Breast epithelium (tissue), 4 donors: ENCODE measurements around the gene KBTBD13. TPM values are rescaled to one million over a fixed set of nuclear protein-coding genes. Genes with fewer than 3 reads are reported as not detected.

Source experiments
- DNase-seq, 2 donors: peaks; one replicate each; pipeline ENCODE4 v3.0.0-alpha.2; 2019; ENCODE audit warnings: low spot score in 2 of 2
- H3K27ac ChIP-seq, 2 donors: fragments of 200-600 bp; sonication (generic) in 1 of 2; one replicate each; pipeline ENCODE4 v1.5.1; 2016 to 2019; ENCODE audit warnings: mild to moderate bottlenecking in 1 of 2
- H3K27me3 ChIP-seq, 2 donors: fragments of 200-600 bp; sonication (generic) in 1 of 2; one replicate each; pipeline versions ENCODE4 v1.5.1 to v1.6.0; 2017 to 2019; ENCODE audit warnings: control low read depth in 1 of 2, mild to moderate bottlenecking in 1 of 2
- H3K36me3 ChIP-seq: fragments of 200-600 bp; one replicate; pipeline ENCODE4 v1.5.1; 2019
- H3K4me1 ChIP-seq, 2 donors: fragments of 200-600 bp; sonication (generic); one replicate each; pipeline ENCODE4 v1.5.1; 2016 to 2019; ENCODE audit warnings: control low read depth in 1 of 2
- H3K4me3 ChIP-seq, 3 donors: fragments of 200-600 bp; sonication (generic); 1 replicate in 2 of 3; 2 replicates in 1 of 3; pipeline ENCODE4 v1.5.1; 2016 to 2019; ENCODE audit warnings: mild to moderate bottlenecking in 3 of 3, moderate library complexity in 2 of 3
- H3K9me3 ChIP-seq, 2 donors: fragments of 200-600 bp; sonication (generic) in 1 of 2; one replicate each; pipeline ENCODE4 v1.5.1; 2016 to 2019; ENCODE audit warnings: control low read depth in 1 of 2
- POLR2A ChIP-seq: fragments of 450-650 bp; IDR thresholded peaks from one replicate; pipeline ENCODE4 v1.6.1; 2016; ENCODE audit warnings: antibody characterized with exemption, mild to moderate bottlenecking, moderate library complexity
- POLR2AphosphoS5 ChIP-seq, 3 donors: sonication (generic); formaldehyde crosslinking; IDR thresholded peaks; one replicate each; pipeline ENCODE4 v1.6.1; 2017; ENCODE audit warnings: antibody characterized with exemption in 3 of 3
- intact Hi-C: fragments of 100-400 bp; cut with DNase I; formaldehyde crosslinking; loops from one replicate; pipeline ENCODE4 v1.15.1; 2023; ENCODE audit warnings: low total_unique reads
- total RNA-seq, 3 donors: library from RNA; depleted of rRNA; stranded (reverse); fragments of >200 nt; gene quantifications; one replicate each; pipeline ENCODE4 v1.1.0, GENCODE V29; 2016
- TF ChIP-seq, protein P1 (sequence below), 3 donors: fragments of 450-650 bp; IDR thresholded peaks; one replicate each; pipeline ENCODE4 v1.5.1; 2016 to 2017; ENCODE audit warnings: antibody characterized with exemption in 3 of 3, mild to moderate bottlenecking in 3 of 3, moderate library complexity in 3 of 3

KBTBD13 gene
- total RNA-seq, 3 donors from 2014 or later: 0.15 to 0.33 TPM; not detected in 1

DNA sequence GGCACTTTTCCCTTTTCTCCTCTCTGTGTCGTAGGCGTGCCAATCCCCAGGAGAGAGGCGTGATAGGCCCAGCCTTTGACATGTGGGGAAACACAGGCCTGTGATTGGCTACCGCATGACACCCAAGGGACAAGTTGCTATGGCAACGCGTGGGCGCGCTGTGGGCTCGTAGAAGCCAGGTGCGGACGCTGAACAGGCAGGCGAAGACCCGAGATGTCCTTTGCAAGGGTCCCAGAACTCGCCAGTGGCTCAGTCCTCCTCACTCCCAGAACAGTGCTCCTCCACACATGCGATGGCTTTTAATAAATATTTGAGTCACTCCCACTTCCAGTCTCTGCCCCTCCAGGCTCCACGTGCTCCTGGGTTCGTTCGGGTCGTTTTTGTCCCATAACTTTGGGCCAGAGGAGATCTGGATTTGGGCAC is 27.1 kb upstream of the KBTBD13 start:
- no peaks in the 10 kb centered on the region for H3K9me3 ChIP-seq
- H3K27ac ChIP-seq: no peak overlapping the region
- no peaks in the 10 kb centered on the region for H3K27me3 ChIP-seq
- peak; percentile 78 to 90 for DNase-seq
- no peak for TF ChIP-seq POLR2A
- TF ChIP-seq POLR2AphosphoS5 (IDR thresholded peaks at IDR 0.05): peak in 1 of 3 donors; percentile 50
- TF ChIP-seq, protein P1, sequence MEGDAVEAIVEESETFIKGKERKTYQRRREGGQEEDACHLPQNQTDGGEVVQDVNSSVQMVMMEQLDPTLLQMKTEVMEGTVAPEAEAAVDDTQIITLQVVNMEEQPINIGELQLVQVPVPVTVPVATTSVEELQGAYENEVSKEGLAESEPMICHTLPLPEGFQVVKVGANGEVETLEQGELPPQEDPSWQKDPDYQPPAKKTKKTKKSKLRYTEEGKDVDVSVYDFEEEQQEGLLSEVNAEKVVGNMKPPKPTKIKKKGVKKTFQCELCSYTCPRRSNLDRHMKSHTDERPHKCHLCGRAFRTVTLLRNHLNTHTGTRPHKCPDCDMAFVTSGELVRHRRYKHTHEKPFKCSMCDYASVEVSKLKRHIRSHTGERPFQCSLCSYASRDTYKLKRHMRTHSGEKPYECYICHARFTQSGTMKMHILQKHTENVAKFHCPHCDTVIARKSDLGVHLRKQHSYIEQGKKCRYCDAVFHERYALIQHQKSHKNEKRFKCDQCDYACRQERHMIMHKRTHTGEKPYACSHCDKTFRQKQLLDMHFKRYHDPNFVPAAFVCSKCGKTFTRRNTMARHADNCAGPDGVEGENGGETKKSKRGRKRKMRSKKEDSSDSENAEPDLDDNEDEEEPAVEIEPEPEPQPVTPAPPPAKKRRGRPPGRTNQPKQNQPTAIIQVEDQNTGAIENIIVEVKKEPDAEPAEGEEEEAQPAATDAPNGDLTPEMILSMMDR (IDR thresholded peaks at IDR 0.05): no peak
- peak overlapping the region in 2 of 3 donors; percentile 42 to 51 for H3K4me3 ChIP-seq
- intact Hi-C loops: no loop called here
- H3K36me3 ChIP-seq: no peaks in the 10 kb centered on the region
- no peaks in the 10 kb centered on the region for H3K4me1 ChIP-seq

DNA sequence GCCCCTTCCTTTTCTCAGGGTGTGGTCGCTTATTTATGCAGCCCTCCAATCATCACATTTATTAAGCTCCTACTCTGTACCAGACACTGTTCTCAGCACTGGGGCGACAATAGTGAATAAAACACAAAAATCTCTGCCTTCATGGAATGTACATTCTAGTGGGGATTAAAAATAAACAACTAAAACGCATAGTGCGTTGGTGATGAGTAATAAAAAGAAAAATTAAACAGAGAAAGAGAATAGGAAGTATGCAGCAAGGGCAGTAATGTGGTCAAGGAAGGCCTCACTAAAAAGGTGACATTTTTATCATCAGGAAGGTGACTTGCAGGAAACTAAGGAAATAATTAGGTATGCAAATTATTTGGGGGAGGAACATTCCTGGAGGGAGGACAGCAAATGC is 26.3 kb upstream of the KBTBD13 start:
- Histone ChIP-seq H3K4me3 (no peak overlapping the region), H3K4me1 (no peaks in the 10 kb centered on the region), H3K27me3 (no peaks in the 10 kb centered on the region), H3K9me3 (no peaks in the 10 kb centered on the region), H3K36me3 (no peaks in the 10 kb centered on the region), H3K27ac (no peak overlapping the region)
- intact Hi-C loops: no loop called here
- DNase-seq: no peak
- no peak for TF ChIP-seq POLR2AphosphoS5 (IDR thresholded peaks at IDR 0.05)
- no peak for TF ChIP-seq POLR2A
- TF ChIP-seq, protein P1 (IDR thresholded peaks at IDR 0.05): no peak

DNA sequence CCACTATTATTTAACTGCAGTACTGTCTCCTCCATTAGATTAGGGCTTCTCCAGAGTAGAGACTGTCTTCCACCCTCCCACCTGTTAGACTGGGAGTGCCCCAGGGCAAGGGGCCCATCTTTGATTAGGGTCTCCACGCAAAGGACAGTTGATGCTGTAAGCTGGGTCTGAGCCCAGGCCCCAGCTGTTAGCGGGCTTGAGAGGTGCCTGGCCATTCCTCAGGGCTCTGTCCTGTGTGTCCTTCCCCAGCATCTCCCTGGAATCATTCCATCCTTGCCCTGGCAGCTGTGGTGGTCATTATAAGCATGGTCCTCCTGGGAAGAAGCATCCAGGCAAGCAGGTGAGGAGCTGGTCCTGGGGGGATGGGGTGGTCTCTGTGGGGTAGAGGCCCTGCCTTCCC is 25.3 kb upstream of the KBTBD13 start:
- no peaks in the 10 kb centered on the region for H3K9me3 ChIP-seq
- no peaks in the 10 kb centered on the region for H3K36me3 ChIP-seq
- H3K27me3 ChIP-seq: no peaks in the 10 kb centered on the region
- DNase-seq: no peak
- H3K27ac ChIP-seq: no peak overlapping the region
- intact Hi-C loops: no loop called here
- TF ChIP-seq POLR2A (no peak), POLR2AphosphoS5 (IDR thresholded peaks at IDR 0.05) (no peak)
- TF ChIP-seq, protein P1 (IDR thresholded peaks at IDR 0.05): no peak
- H3K4me3 ChIP-seq: no peak overlapping the region
- H3K4me1 ChIP-seq: no peaks in the 10 kb centered on the region

DNA sequence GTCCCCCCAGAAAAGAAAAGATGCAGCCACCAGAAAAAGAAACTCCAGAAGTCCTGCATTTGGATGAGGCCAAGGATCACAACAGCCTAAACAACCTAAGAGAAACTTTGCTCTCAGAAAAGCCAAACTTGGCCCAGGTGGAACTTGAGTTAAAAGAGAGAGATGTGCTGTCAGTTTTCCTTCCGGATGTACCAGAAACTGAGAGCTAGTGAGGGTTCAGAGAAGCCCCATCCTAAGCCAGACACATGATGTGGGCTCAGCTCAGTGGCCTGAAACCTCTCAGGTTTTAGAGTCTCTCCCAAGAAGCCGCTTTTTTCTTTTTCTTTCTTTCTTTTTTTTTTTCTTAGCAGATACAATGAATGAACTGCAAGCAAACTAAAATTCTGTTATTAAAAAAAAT is 23.6 kb upstream of the KBTBD13 start:
- DNase-seq: no peak
- Histone ChIP-seq H3K27ac (no peak overlapping the region), H3K4me3 (no peak overlapping the region), H3K4me1 (no peaks in the 10 kb centered on the region), H3K9me3 (no peaks in the 10 kb centered on the region), H3K27me3 (no peaks in the 10 kb centered on the region), H3K36me3 (no peaks in the 10 kb centered on the region)
- intact Hi-C loops: no loop called here
- TF ChIP-seq POLR2A: no peak
- no peak for TF ChIP-seq POLR2AphosphoS5 (IDR thresholded peaks at IDR 0.05)
- TF ChIP-seq, protein P1 (IDR thresholded peaks at IDR 0.05): no peak

DNA sequence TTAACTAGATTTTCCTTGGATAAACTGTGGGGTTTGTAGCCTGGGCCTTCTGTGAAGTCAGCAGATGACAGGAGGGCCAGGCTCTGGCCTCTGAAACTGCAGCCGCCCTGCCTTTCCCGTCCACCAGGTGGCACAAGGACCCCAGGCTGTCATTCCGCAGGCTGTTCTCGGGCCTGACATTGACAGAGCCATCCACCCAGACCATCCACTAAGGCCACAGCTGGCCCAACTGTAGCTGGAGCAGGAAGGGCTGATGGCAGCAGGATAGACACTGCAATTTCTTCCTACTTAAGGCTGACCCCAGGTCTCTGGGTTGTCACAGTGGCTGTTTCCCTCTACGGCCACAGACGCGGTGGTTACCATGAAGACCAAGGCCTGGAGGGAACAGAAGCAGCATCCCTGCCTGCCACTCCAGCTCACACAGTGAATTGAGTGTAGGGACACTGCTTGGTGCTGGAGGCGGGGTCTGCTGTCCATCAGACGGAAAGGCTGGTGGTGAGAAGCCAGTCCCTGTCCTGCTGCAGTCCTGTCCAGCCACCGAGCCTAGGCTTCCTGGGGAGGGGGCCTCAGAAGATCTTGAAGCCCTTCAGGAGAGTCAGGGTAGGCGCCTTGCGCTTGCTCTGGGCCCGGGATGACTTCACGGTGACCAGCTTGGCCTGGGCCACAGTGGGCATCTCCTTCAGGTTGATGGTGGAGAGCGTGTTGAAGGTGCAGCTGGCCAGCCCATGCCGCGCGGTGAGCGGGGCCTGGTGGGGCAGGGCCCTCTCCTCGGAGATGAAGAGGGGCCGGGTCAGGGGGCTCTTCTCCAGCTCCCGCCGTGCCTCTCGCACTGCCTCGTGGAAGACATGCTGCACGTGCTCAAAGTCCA is 22.0 kb upstream of the KBTBD13 start:
- H3K9me3 ChIP-seq: no peaks in the 10 kb centered on the region
- H3K4me1 ChIP-seq: no peaks in the 10 kb centered on the region
- intact Hi-C loops: no loop called here
- H3K36me3 ChIP-seq: no peaks in the 10 kb centered on the region
- no peaks in the 10 kb centered on the region for H3K27me3 ChIP-seq
- H3K4me3 ChIP-seq: no peak overlapping the region
- TF ChIP-seq, protein P1 (IDR thresholded peaks at IDR 0.05): peak; percentile 65 to 93 (median 83)
- peak in 1 of 3 donors; percentile 28 for TF ChIP-seq POLR2AphosphoS5 (IDR thresholded peaks at IDR 0.05)
- TF ChIP-seq POLR2A: no peak
- peak overlapping the region; percentile 21 to 70 for H3K27ac ChIP-seq
- DNase-seq: peak; percentile 52 to 79
